IgD-negative memory B cell (primary cell): ENCODE results near the gene CCL28. TPM values are rescaled to one million over a fixed set of nuclear protein-coding genes. Genes with fewer than 3 reads are reported as not detected.
A peak's percentile ranks its signal among the peaks of the same experiment; 100 is the strongest.

ENCODE experiments used
- H3K27ac Mint-ChIP-seq, 3 donors: one replicate each; pipeline ENCODE4 v1.8.0; 2020 to 2022; ENCODE audit warnings: mild to moderate bottlenecking in 3 of 3, mixed read lengths in 3 of 3, moderate library complexity in 1 of 3
- H3K27me3 Mint-ChIP-seq: one replicate; pipeline ENCODE4 v1.8.0; 2021; ENCODE audit warnings: mixed read lengths
- H3K36me3 Mint-ChIP-seq: one replicate; pipeline ENCODE4 v1.8.0; 2020; ENCODE audit warnings: mild to moderate bottlenecking, mixed read lengths
- H3K4me1 Mint-ChIP-seq, 3 donors: one replicate each; pipeline ENCODE4 v1.8.0; 2020 to 2022; ENCODE audit warnings: mixed read lengths in 3 of 3, mild to moderate bottlenecking in 1 of 3
- H3K4me3 Mint-ChIP-seq, 4 donors: one replicate each; pipeline ENCODE4 v1.8.0; 2020 to 2022; ENCODE audit warnings: mild to moderate bottlenecking in 4 of 4, mixed read lengths in 4 of 4, moderate library complexity in 3 of 4
- H3K9me3 Mint-ChIP-seq, 3 donors: one replicate each; pipeline ENCODE4 v1.8.0; 2020 to 2021; ENCODE audit warnings: mixed read lengths in 3 of 3, mild to moderate bottlenecking in 1 of 3
- polyA plus RNA-seq: library from polyadenylated mRNA; unstranded; fragments of 300-500 nt; fragmentation: Illumina TruSeq; gene quantifications from one replicate; pipeline ENCODE4 v1.2.3, GENCODE V29; 2021

CCL28 gene
- polyA plus RNA-seq, 1 donor from 2014 or later: 13.1 TPM

DNA sequence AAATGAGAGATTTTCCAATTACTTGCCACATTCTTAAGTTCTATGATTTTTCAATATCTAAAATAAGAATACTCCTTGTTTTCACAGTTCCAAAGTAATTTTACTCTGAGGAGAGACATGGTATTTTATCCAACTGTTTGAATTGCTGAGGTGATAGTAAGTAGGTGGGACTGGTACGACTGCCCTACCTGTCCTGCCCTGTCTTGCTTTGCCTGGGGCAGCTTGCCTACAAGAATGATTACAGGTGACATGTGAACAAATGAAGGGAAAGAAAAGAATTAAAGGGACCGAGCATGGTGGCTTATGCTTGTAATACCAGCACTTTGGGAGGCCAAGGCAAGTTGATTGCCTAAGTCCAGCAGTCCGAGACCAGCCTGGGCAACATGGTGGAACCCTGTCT lies 57.4 kb downstream of the CCL28 start:
- peaks cover 1 to 10% (median 9%) of the 10 kb centered on the region in 3 donors for H3K9me3 Mint-ChIP-seq
- no peaks in the 10 kb centered on the region for H3K4me1 Mint-ChIP-seq
- peaks cover 2% of the 10 kb centered on the region for H3K27me3 Mint-ChIP-seq
- no peak overlapping the region for H3K4me3 Mint-ChIP-seq
- H3K27ac Mint-ChIP-seq: no peak overlapping the region
- H3K36me3 Mint-ChIP-seq: peaks cover 2% of the 10 kb centered on the region

DNA sequence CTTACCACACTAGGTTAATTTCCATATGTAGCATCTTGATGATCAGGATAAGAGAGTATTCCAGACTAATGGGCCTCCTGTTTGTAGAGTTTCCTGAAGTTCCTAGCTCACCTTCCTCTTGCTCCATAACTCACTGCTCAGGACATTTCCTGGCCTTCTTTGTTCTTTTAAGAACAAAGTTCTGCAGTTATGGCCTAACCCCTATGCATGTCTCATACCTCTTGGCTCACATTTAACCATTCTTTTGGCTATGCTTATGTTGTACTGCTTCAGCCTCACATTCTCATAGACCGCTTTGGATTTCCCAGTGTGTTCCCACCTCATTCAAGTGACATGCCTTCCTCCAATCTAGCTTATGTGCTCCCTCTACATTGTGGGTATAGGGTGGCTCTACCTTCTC lies 58.5 kb downstream of the CCL28 start:
- Mint-ChIP-seq H3K4me3 (no peak overlapping the region), H3K36me3 (no peaks in the 10 kb centered on the region), H3K27ac (no peak overlapping the region), H3K27me3 (peaks cover 2% of the 10 kb centered on the region), H3K9me3 (no peaks in the 10 kb centered on the region), H3K4me1 (no peaks in the 10 kb centered on the region)

DNA sequence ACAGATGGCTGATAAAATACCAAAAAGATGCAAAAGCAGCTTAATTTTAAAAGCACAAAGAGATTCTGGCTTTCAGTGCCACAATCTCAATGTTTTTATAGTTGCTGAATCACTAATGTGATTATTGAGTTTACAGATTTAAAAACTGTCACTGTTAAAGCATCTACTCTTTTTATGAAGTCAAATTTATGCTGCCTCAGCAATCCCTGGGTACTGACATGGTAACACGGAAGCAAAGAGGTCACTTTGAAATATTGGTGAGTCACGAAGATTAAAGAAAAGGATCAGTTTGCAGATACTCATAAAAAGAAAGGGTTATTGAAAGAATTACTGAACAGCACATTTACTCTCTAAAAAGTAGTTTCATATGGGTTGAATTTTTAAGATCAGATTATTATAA lies 59.3 kb downstream of the CCL28 start:
- Mint-ChIP-seq H3K27ac (no peak overlapping the region), H3K4me3 (no peak overlapping the region), H3K4me1 (no peaks in the 10 kb centered on the region), H3K9me3 (no peaks in the 10 kb centered on the region), H3K36me3 (no peaks in the 10 kb centered on the region), H3K27me3 (peaks cover 4% of the 10 kb centered on the region)

DNA sequence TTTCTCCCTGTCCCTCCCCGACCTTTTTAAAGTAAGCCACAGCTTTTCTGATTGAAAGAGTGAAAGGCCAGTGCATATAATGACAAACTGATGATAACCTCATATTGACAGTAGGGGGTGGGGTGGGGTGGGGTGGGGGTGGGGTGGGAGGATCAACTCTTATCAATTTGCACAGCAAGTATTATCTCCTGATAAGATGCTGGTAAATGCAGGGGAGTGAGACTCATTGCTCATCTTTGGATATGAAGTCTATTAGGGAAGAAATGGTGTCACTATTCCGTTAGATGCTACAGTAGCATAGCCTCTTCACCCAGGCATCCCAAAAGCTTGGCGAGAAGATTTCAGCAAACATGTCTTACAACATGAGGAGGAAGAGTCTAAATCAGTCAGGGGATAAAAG lies 60.1 kb downstream of the CCL28 start:
- Mint-ChIP-seq H3K36me3 (no peaks in the 10 kb centered on the region), H3K27me3 (peaks cover 4% of the 10 kb centered on the region), H3K9me3 (no peaks in the 10 kb centered on the region), H3K4me1 (no peaks in the 10 kb centered on the region), H3K4me3 (no peak overlapping the region), H3K27ac (no peak overlapping the region)

DNA sequence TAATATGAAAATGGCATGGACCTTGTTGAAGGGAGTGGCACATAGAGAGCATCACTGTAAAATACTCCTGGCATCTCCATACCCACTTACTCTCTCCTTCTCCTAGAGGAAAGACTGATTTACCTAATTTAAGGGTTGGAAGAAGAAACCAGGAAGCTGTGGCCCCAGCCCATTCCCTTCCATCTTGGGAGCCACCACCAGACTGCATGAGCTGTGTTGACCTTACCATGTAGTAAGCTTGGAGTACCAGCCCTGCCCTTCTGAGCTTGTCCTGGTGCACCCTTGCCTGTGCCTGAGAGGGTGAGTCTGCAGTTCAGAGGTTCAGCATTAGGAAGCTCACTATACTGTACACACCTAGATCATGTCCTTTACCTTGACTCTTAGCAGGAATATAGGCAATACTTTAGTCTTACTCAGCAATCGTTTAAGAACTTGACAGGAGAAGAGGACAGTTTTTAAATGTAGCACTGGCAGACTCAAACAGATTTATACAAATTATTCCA lies 63.3 kb downstream of the CCL28 start:
- Mint-ChIP-seq H3K4me1 (no peaks in the 10 kb centered on the region), H3K36me3 (peaks cover 1% of the 10 kb centered on the region), H3K27ac (no peak overlapping the region), H3K4me3 (no peak overlapping the region), H3K9me3 (peaks cover 0 to 10% (median 0%) of the 10 kb centered on the region in 3 donors), H3K27me3 (peaks cover 2% of the 10 kb centered on the region)

DNA sequence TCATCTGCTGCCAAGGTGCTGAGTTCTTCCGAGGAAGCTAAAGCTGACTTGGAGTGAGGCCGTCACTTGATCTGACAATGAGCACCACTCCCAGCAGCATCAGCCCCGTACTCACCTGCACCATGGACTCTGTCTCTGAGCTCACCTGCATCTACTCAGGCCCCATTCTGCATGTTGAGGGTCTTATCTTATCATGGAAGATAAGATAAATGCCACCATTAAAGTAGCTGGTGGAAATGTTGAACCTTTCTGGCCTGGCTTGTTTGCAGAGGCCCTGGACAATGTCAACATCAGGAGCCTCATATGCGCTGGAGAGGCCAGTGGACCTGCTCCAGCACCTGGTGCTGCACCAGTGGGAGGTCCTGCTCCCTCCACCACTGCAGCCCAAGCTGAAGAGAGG lies 64.0 kb downstream of the CCL28 start:
- Mint-ChIP-seq H3K4me1 (no peaks in the 10 kb centered on the region), H3K27ac (no peak overlapping the region), H3K27me3 (peaks cover 4% of the 10 kb centered on the region), H3K9me3 (peaks cover 0 to 10% (median 0%) of the 10 kb centered on the region in 3 donors), H3K36me3 (peaks cover 1% of the 10 kb centered on the region), H3K4me3 (no peak overlapping the region)

DNA sequence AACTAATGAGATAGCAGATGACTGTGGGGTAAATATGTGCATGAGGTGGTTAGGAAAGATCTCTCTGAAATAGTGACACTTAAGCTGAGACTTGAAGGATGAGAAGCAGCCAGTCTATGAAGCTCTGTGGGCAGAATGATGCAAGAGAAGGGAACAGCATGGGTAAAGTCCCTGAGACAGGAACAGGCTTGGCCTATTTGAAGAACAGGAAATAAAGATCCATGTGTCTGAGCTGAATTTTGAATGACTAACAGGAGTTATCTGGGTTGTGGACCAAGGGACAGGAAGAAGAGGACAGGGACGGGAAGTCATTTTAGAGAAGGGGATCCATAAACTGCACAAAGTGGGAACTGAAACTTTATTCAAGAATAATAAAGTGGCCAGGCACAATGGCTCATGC lies 73.3 kb downstream of the CCL28 start:
- H3K36me3 Mint-ChIP-seq: peaks cover 3% of the 10 kb centered on the region
- peaks cover 12% of the 10 kb centered on the region for H3K27me3 Mint-ChIP-seq
- no peak overlapping the region for H3K4me3 Mint-ChIP-seq
- H3K9me3 Mint-ChIP-seq: peaks cover 8 to 29% (median 17%) of the 10 kb centered on the region in 3 donors
- peaks cover 0 to 2% (median 0%) of the 10 kb centered on the region in 3 donors for H3K4me1 Mint-ChIP-seq
- H3K27ac Mint-ChIP-seq: no peak overlapping the region

DNA sequence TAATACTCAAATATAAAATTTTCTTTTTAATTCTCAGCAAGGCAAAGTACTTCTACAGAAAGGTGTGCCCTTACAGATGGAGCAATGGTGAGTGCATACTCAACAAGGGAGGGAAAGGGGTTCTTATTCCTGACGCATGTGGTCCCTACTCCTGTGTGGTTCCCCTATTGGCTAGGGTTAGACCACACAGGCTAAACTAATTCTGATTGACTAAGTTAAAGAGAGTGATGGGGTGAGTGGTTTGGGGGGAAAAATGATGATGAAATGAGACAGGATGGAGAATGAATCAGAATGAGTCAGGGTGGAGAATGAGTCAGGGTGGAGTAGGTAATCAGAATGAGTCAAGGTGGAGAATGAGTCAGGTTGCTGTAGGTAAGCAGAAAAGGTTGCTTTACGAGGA lies 76.0 kb downstream of the CCL28 start:
- Mint-ChIP-seq H3K9me3 (peaks cover 8 to 29% (median 26%) of the 10 kb centered on the region in 3 donors), H3K4me3 (peak overlapping the region in 1 of 4 donors; percentile 1), H3K4me1 (peaks cover 0 to 2% (median 0%) of the 10 kb centered on the region in 3 donors), H3K27ac (no peak overlapping the region), H3K27me3 (peaks cover 12% of the 10 kb centered on the region), H3K36me3 (peaks cover 5% of the 10 kb centered on the region)

DNA sequence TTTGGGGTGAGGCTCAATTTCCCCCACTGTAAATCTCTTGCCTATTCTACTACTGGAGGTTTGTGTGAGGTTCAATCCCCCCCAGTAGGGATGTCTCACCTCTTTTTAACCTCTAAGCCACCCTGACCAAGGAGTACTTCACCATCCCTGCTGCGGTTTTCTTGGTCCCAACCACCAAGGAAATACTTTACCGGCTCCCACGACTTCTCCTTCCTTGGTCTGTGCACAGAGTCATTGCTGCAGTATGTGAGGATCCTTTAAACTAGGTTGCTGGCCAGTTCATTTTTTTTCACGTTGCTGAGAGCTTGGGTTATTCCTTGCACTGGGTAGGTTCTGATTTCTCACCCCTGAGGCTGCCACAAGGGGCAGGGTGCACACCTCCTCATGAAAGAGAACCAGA lies 76.5 kb downstream of the CCL28 start:
- peaks cover 5% of the 10 kb centered on the region for H3K36me3 Mint-ChIP-seq
- peaks cover 8 to 29% (median 26%) of the 10 kb centered on the region in 3 donors for H3K9me3 Mint-ChIP-seq
- no peak overlapping the region for H3K27ac Mint-ChIP-seq
- H3K27me3 Mint-ChIP-seq: peaks cover 12% of the 10 kb centered on the region
- peaks cover 0 to 2% (median 0%) of the 10 kb centered on the region in 3 donors for H3K4me1 Mint-ChIP-seq
- no peak overlapping the region for H3K4me3 Mint-ChIP-seq

DNA sequence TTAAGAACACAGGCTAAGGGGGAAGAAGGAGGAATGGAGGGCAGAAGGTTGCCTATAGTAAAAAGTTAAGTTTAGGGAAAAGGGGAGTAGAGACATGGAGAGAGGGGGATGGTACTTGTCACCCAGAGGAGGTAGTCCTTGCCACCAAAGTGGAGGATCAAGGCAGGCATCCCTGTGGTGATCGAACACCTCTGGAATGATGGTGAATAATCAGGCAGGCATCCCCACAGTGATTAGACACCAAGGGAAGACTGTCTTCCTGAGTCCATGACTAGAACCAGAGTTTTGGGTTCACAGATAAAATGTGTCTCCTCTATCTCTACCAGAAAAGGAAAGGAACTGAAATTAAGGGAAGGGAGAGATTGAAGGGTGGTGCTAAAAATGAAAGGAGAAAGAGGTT lies 79.8 kb downstream of the CCL28 start:
- Mint-ChIP-seq H3K4me1 (peaks cover 0 to 2% (median 0%) of the 10 kb centered on the region in 3 donors), H3K9me3 (peaks cover 5 to 25% (median 23%) of the 10 kb centered on the region in 3 donors), H3K27ac (no peak overlapping the region), H3K4me3 (no peak overlapping the region), H3K36me3 (peaks cover 5% of the 10 kb centered on the region), H3K27me3 (peaks cover 7% of the 10 kb centered on the region)

Other genes with a start within 250 kb of the CCL28 start
- not detected for gene NIM1K, start 220.2 kb downstream of the CCL28 start, polyA plus RNA-seq
- 11.7 TPM for gene HMGCS1, start 99.0 kb downstream of the CCL28 start, polyA plus RNA-seq
- gene TMEM267, start 71.5 kb upstream of the CCL28 start, polyA plus RNA-seq: 21.2 TPM
- 0.74 TPM for gene C5orf34, start 102.8 kb upstream of the CCL28 start, polyA plus RNA-seq
- 35.8 TPM for gene PAIP1, start 144.7 kb upstream of the CCL28 start, polyA plus RNA-seq
- gene NNT, start 190.8 kb upstream of the CCL28 start, polyA plus RNA-seq: 37.3 TPM